ENCODE results near the gene WDTC1. TPM values are rescaled to one million over a fixed set of nuclear protein-coding genes. Genes with fewer than 3 reads are reported as not detected.
"Not testable (repeated sequence)": the region's sequence is repeated elsewhere in the genome, so short reads cannot be mapped to it uniquely, and the experiment has no call there.

Gene WDTC1
- total and polyA plus RNA-seq, 7 donors, result 10.8 to 66.1 (median 55.6) TPM

GRCh38 chr1:27201295-27201694 is 33.1 kb upstream of the WDTC1 start:
- Histone ChIP-seq H3K36me3 (ENCODE audit: insufficient read depth in 1 of 2, low read depth in 1 of 2) (no peaks in the 10 kb centered on the region), H3K4me1 (no peaks in the 10 kb centered on the region), H3K27me3 (ENCODE audit: insufficient read depth in 3 of 3, low read length in 2 of 3) (no peaks in the 10 kb centered on the region), H3K27ac (no peak overlapping the region), H3K4me3 (no peak overlapping the region), H3K9me3 (no peaks in the 10 kb centered on the region)
- intact Hi-C loops (cut with DNase I), result no loop called here
- no peak for TF ChIP-seq CTCF (IDR thresholded peaks at IDR 0.05)
- DNase-seq (no peak), ATAC-seq (no peak)
- 92 to 93% (median 93%) methylated on average over 24 of the region's 24 CpGs for WGBS, 3 donors

- Histone ChIP-seq H3K27me3 (ENCODE audit: insufficient read depth in 3 of 3, low read length in 2 of 3) (no peaks in the 10 kb centered on the region), H3K4me1 (no peaks in the 10 kb centered on the region), H3K36me3 (ENCODE audit: insufficient read depth in 1 of 2, low read depth in 1 of 2) (no peaks in the 10 kb centered on the region), H3K9me3 (no peaks in the 10 kb centered on the region), H3K27ac (no peak overlapping the region), H3K4me3 (no peak overlapping the region)
- DNase-seq (no peak), ATAC-seq (no peak)
- intact Hi-C loops (cut with DNase I), result no loop called here
- 91 to 96% (median 96%) methylated on average over 1 of the region's 1 CpG for WGBS, 3 donors
- TF ChIP-seq CTCF (IDR thresholded peaks at IDR 0.05), result no peak
Measured at GRCh38 chr1:27203946-27204345, 30.5 kb upstream of the WDTC1 start.

GRCh38 chr1:27207238-27207637 is 27.2 kb upstream of the WDTC1 start:
- H3K9me3 ChIP-seq; H3K4me1 ChIP-seq; H3K36me3 ChIP-seq (ENCODE audit: insufficient read depth in 1 of 2, low read depth in 1 of 2); intact Hi-C loops (cut with DNase I); H3K27ac ChIP-seq; H3K27me3 ChIP-seq (ENCODE audit: insufficient read depth in 3 of 3, low read length in 2 of 3); DNase-seq; ATAC-seq; H3K4me3 ChIP-seq: not testable (repeated sequence)
- 81 to 83% (median 83%) methylated on average over 1 of the region's 1 CpG for WGBS, 3 donors

- intact Hi-C loops (cut with DNase I); DNase-seq: not testable (repeated sequence)
Measured at GRCh38 chr1:27208143-27208850, 26.1 kb upstream of the WDTC1 start.

GRCh38 chr1:27216466-27216865 is 18.0 kb upstream of the WDTC1 start:
- H3K4me1 ChIP-seq, result no peaks in the 10 kb centered on the region
- H3K27me3 ChIP-seq (ENCODE audit: insufficient read depth in 3 of 3, low read length in 2 of 3), result no peaks in the 10 kb centered on the region
- 85 to 90% (median 88%) methylated on average over 7 of the region's 7 CpGs for WGBS, 3 donors
- no peak for TF ChIP-seq CTCF (IDR thresholded peaks at IDR 0.05)
- H3K36me3 ChIP-seq (ENCODE audit: insufficient read depth in 1 of 2, low read depth in 1 of 2), result no peaks in the 10 kb centered on the region
- H3K9me3 ChIP-seq, result no peaks in the 10 kb centered on the region
- intact Hi-C loops (cut with DNase I), result no loop called here
- H3K4me3 ChIP-seq, result no peak overlapping the region
- ATAC-seq, result no peak
- no peak for DNase-seq
- no peak overlapping the region for H3K27ac ChIP-seq

More at GRCh38 chr1:27208143-27208850, 26.1 kb upstream of the WDTC1 start:
- ATAC-seq; H3K4me3 ChIP-seq; H3K27me3 ChIP-seq (ENCODE audit: insufficient read depth in 3 of 3, low read length in 2 of 3); H3K9me3 ChIP-seq; H3K4me1 ChIP-seq; H3K36me3 ChIP-seq (ENCODE audit: insufficient read depth in 1 of 2, low read depth in 1 of 2); H3K27ac ChIP-seq: not testable (repeated sequence)
- 88 to 90% (median 88%) methylated on average over 11 of the region's 11 CpGs for WGBS, 3 donors

GRCh38 chr1:27217401-27217800 is 17.0 kb upstream of the WDTC1 start:
- no peak overlapping the region for H3K27ac ChIP-seq
- H3K27me3 ChIP-seq (ENCODE audit: insufficient read depth in 3 of 3, low read length in 2 of 3), result no peaks in the 10 kb centered on the region
- no peak for TF ChIP-seq CTCF (IDR thresholded peaks at IDR 0.05)
- 89 to 90% (median 90%) methylated on average over 6 of the region's 6 CpGs for WGBS, 3 donors
- H3K4me3 ChIP-seq, result no peak overlapping the region
- no peaks in the 10 kb centered on the region for H3K4me1 ChIP-seq
- H3K36me3 ChIP-seq (ENCODE audit: insufficient read depth in 1 of 2, low read depth in 1 of 2), result no peaks in the 10 kb centered on the region
- intact Hi-C loops (cut with DNase I), result no loop called here
- DNase-seq (no peak), ATAC-seq (no peak)
- no peaks in the 10 kb centered on the region for H3K9me3 ChIP-seq

All from psoas muscle (tissue), 8 donors.